NCI-H146 treated with DMSO at 0.1 percent for 48 hours (cell line): ENCODE data around the gene TRAF3.

Experiments
- DNase-seq: peaks from one replicate; lab custom pipeline; 2025; ENCODE audit not compliant: unreplicated experiment; lab: John Stamatoyannopoulos, UW

TRAF3 gene

GRCh38 chr14:102776761-102777710 is at the start of gene TRAF3:
Gene TRAF3, plus strand, starts transcription at chr14:102777449. Its CDS starts 92,753 bp downstream, at chr14:102870202.
- DNase-seq, result peak; percentile 45

GRCh38 chr14:102728501-102728900 is 48.7 kb upstream of the TRAF3 start:
- DNase-seq, result no peak

- no peak for DNase-seq
Observed at GRCh38 chr14:102729268-102729667, 48.0 kb upstream of the TRAF3 start.

GRCh38 chr14:102729825-102730224 is 47.4 kb upstream of the TRAF3 start:
- DNase-seq, result no peak

- no peak for DNase-seq
Observed at GRCh38 chr14:102731101-102731870, 46.0 kb upstream of the TRAF3 start.

GRCh38 chr14:102731871-102732800 is 45.1 kb upstream of the TRAF3 start:
- no peak for DNase-seq

GRCh38 chr14:102732924-102733323 is 44.3 kb upstream of the TRAF3 start:
- DNase-seq, result no peak

GRCh38 chr14:102733326-102733725 is 43.9 kb upstream of the TRAF3 start:
- DNase-seq, result no peak

- DNase-seq, result no peak
Observed at GRCh38 chr14:102734436-102734835, 42.8 kb upstream of the TRAF3 start.

- no peak for DNase-seq
Observed at GRCh38 chr14:102736956-102737355, 40.3 kb upstream of the TRAF3 start.

GRCh38 chr14:102737402-102738372 is 39.6 kb upstream of the TRAF3 start:
- DNase-seq, result no peak

GRCh38 chr14:102738373-102739189 is 38.7 kb upstream of the TRAF3 start:
- DNase-seq, result no peak

GRCh38 chr14:102739190-102739469 is 38.1 kb upstream of the TRAF3 start:
- no peak for DNase-seq

GRCh38 chr14:102746634-102747438 is 30.4 kb upstream of the TRAF3 start:
- no peak for DNase-seq

GRCh38 chr14:102748806-102749205 is 28.4 kb upstream of the TRAF3 start:
- no peak for DNase-seq

GRCh38 chr14:102749393-102750305 is 27.6 kb upstream of the TRAF3 start:
- DNase-seq, result peak; percentile 52

- DNase-seq, result no peak
Observed at GRCh38 chr14:102750376-102750775, 26.9 kb upstream of the TRAF3 start.
